GM23338 (cell line): Measurements from ENCODE around the gene ARRB1. TPM values are rescaled to one million over a fixed set of nuclear protein-coding genes. Genes with fewer than 3 reads are reported as not detected.

ENCODE experiments used
- ATAC-seq: fragments of 200-7000 bp; cut with Tn5 transposase; 3 replicates; pipeline ENCODE4 v1.9.1; 2020
- DNase-seq: peaks from one replicate; pipeline ENCODE4 v3.0.0-alpha.2; 2015; ENCODE audit warnings: low spot score
- H2AFZ ChIP-seq: fragments of 200-600 bp; sonication (generic); 2 replicates; pipeline ENCODE4 v1.8.0; 2016; ENCODE audit warnings: antibody characterized with exemption, mild to moderate bottlenecking, moderate library complexity
- H3F3A ChIP-seq: fragments of 200-600 bp; sonication (generic); replicated peaks from 2 replicates; pipeline ENCODE4 v1.8.0; 2017; ENCODE audit warnings: antibody characterized with exemption, mixed run types, low read depth
- H3K27ac ChIP-seq: fragments of 200-600 bp; sonication (generic); 2 replicates; pipeline ENCODE4 v1.6.1; 2016; ENCODE audit warnings: low read depth
- H3K27me3 ChIP-seq: fragments of 200-600 bp; sonication (generic); 2 replicates; pipeline ENCODE4 v1.8.0; 2016; ENCODE audit warnings: mild to moderate bottlenecking, mixed run types, moderate library complexity; ENCODE audit not compliant: insufficient read depth
- H3K36me3 ChIP-seq: fragments of 200-600 bp; sonication (generic); 2 replicates; pipeline ENCODE4 v1.8.0; 2016; ENCODE audit warnings: mild to moderate bottlenecking; ENCODE audit not compliant: insufficient read depth
- H3K4me1 ChIP-seq: fragments of 200-600 bp; sonication (generic); 2 replicates; pipeline ENCODE4 v1.8.0; 2016; ENCODE audit warnings: mild to moderate bottlenecking, moderate library complexity; ENCODE audit not compliant: insufficient read depth
- H3K4me2 ChIP-seq: fragments of 200-600 bp; sonication (generic); 2 replicates; pipeline ENCODE4 v1.7.1; 2017; ENCODE audit warnings: mixed run types
- H3K4me3 ChIP-seq: fragments of 200-600 bp; sonication (generic); 2 replicates; pipeline ENCODE4 v1.6.1; 2016; ENCODE audit warnings: mixed run types
- H3K79me2 ChIP-seq: fragments of 200-600 bp; sonication (generic); replicated peaks from 2 replicates; pipeline ENCODE4 v1.8.0; 2017; ENCODE audit warnings: mild to moderate bottlenecking; ENCODE audit not compliant: insufficient read depth
- H3K9me2 ChIP-seq: fragments of 200-600 bp; sonication (generic); 2 replicates; pipeline ENCODE4 v1.8.0; 2017; ENCODE audit not compliant: insufficient read depth
- H4K20me1 ChIP-seq: fragments of 200-600 bp; sonication (generic); replicated peaks from 2 replicates; pipeline ENCODE4 v1.8.0; 2017; ENCODE audit warnings: mild to moderate bottlenecking; ENCODE audit not compliant: insufficient read depth
- H3K27ac Mint-ChIP-seq: 2 replicates; pipeline ENCODE4 v1.8.0; 2020; ENCODE audit warnings: inconsistent platforms, mild to moderate bottlenecking, moderate library complexity, mixed read lengths
- H3K27me3 Mint-ChIP-seq: 3 replicates; pipeline ENCODE4 v1.8.0; 2022; ENCODE audit warnings: low read depth, mild to moderate bottlenecking, moderate library complexity, mixed read lengths, inconsistent platforms; ENCODE audit not compliant: insufficient read depth, poor library complexity
- H3K36me3 Mint-ChIP-seq: 3 replicates; pipeline ENCODE4 v1.8.0; 2021; ENCODE audit warnings: low read depth, mild to moderate bottlenecking, inconsistent platforms, moderate library complexity, mixed read lengths
- H3K4me1 Mint-ChIP-seq: 3 replicates; pipeline ENCODE4 v1.8.0; 2020; ENCODE audit warnings: mild to moderate bottlenecking, inconsistent platforms, mixed read lengths
- H3K4me3 Mint-ChIP-seq: 3 replicates; pipeline ENCODE4 v1.8.0; 2021; ENCODE audit warnings: moderate library complexity, mild to moderate bottlenecking, inconsistent platforms, mixed read lengths
- H3K9me3 Mint-ChIP-seq: 3 replicates; pipeline ENCODE4 v1.8.0; 2020; ENCODE audit warnings: moderate library complexity, mild to moderate bottlenecking, inconsistent platforms, mixed read lengths
- CREB1 ChIP-seq: fragments of 250-450 bp; sonication (Bioruptor Pico); IDR thresholded peaks from 2 replicates; pipeline ENCODE4 v1.5.0; 2020; ENCODE audit warnings: low read depth, mild to moderate bottlenecking, moderate library complexity
- EZH2 ChIP-seq: fragments of 200-600 bp; sonication (generic); IDR thresholded peaks from one replicate; pipeline ENCODE4 v1.8.0; 2017; ENCODE audit warnings: antibody characterized with exemption, mild to moderate bottlenecking, low read depth; ENCODE audit not compliant: unreplicated experiment
- EZH2phosphoT487 ChIP-seq: fragments of 200-600 bp; sonication (generic); IDR thresholded peaks from one replicate; pipeline ENCODE4 v1.8.1; 2018; ENCODE audit warnings: antibody characterized with exemption; ENCODE audit not compliant: unreplicated experiment
- JUNB ChIP-seq: IDR thresholded peaks from one replicate; pipeline ENCODE4 v1.6.1; 2016; ENCODE audit warnings: antibody characterized with exemption; ENCODE audit not compliant: unreplicated experiment
- NANOG ChIP-seq: IDR thresholded peaks from 2 replicates; pipeline ENCODE4 v1.6.1; 2016; ENCODE audit warnings: antibody characterized with exemption, borderline replicate concordance
- POLR2AphosphoS5 ChIP-seq: IDR thresholded peaks from 2 replicates; pipeline ENCODE4 v1.6.1; 2016; ENCODE audit warnings: antibody characterized with exemption, low read depth
- STAT1 ChIP-seq: IDR thresholded peaks from one replicate; pipeline ENCODE4 v1.6.1; 2016; ENCODE audit warnings: antibody characterized with exemption; ENCODE audit not compliant: unreplicated experiment
- ZNF114 ChIP-seq: fragments of 250-450 bp; sonication (Bioruptor Pico); IDR thresholded peaks from 2 replicates; pipeline ENCODE4 v1.5.0; 2020; ENCODE audit warnings: mild to moderate bottlenecking, moderate library complexity
- ZNF331 ChIP-seq: fragments of 250-450 bp; sonication (Bioruptor Pico); IDR thresholded peaks from 2 replicates; pipeline ENCODE4 v1.5.0; 2020; ENCODE audit warnings: low read depth, mild to moderate bottlenecking, moderate library complexity
- polyA plus RNA-seq: library from polyadenylated mRNA; unstranded; fragments of >200 nt; fragmentation: Nextera tagmentation; extraction: Ambion mirVana; gene quantifications from 2 replicates; pipeline ENCODE4 v1.2.1, GENCODE V29; 2016
- total RNA-seq: library from RNA; depleted of rRNA; stranded (reverse); fragments of >200 nt; shearing (Covaris generic); gene quantifications from 2 replicates; pipeline ENCODE4 v1.2.3, GENCODE V29; 2014
- TF ChIP-seq, protein P1 (sequence below), 2 experiments: fragments of 200-600 bp in 1 of 2; sonication (generic) in 1 of 2; conservative IDR thresholded peaks; 2 replicates each; pipeline versions ENCODE4 v1.5.1 to v1.6.1; 2016 to 2017; ENCODE audit warnings: antibody characterized with exemption in 2 of 2, low read depth in 2 of 2, mild to moderate bottlenecking in 2 of 2, moderate library complexity in 1 of 2
- TF ChIP-seq, protein P2 (sequence below): IDR thresholded peaks from 2 replicates; pipeline ENCODE4 v1.6.1; 2016; ENCODE audit warnings: antibody characterized with exemption
- TF ChIP-seq, protein P3 (sequence below): IDR thresholded peaks from one replicate; pipeline ENCODE4 v1.6.1; 2018; ENCODE audit warnings: antibody characterized with exemption; ENCODE audit not compliant: unreplicated experiment
- TF ChIP-seq, protein P4 (sequence below): fragments of 250-450 bp; sonication (Bioruptor Pico); IDR thresholded peaks from 2 replicates; pipeline ENCODE4 v1.5.0; 2020; ENCODE audit warnings: mild to moderate bottlenecking, moderate library complexity

The ARRB1 gene
- total and polyA plus RNA-seq, 2 experiments from 2014 or later = 6.3 to 11.1 TPM

DNA sequence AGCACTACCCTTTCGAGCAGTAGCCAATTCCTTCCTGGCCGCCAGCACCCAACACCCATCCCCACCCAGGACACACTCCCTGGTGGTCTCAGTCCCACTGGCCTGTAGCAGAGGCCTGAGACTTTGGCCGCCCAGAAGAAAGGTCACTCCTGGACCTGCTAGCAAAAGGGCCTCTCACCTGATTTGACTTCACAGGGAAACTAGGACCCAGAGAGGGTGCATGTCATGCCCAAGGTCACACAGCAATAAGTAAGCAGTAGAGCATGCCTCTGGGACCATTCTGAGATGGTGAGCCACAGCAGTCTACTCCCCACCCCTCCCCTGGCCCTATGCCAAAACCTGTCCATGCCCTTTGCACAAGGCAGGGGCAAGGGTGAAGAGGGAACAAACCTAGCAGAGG, 7.3 kb downstream of the ARRB1 start:
- Histone ChIP-seq H2AFZ (no peak overlapping the region), H3K36me3 (no peaks in the 10 kb centered on the region), H3K27me3 (no peaks in the 10 kb centered on the region), H3K4me2 (no peak overlapping the region), H3K4me1 (peaks cover 56% of the 10 kb centered on the region), H3K4me3 (no peak overlapping the region), H3K27ac (no peak overlapping the region), H4K20me1 (no peaks in the 10 kb centered on the region), H3K9me2 (no peaks in the 10 kb centered on the region), H3K79me2 (no peaks in the 10 kb centered on the region), H3F3A (0 out of 2 replicates have a peak, but pooled peaks cover 2% of the 10 kb centered on the region)
- Mint-ChIP-seq H3K36me3 (peaks cover 35% of the 10 kb centered on the region), H3K4me1 (peaks cover 92% of the 10 kb centered on the region), H3K9me3 (no peaks in the 10 kb centered on the region; the same call in 2 of the 3 replicates), H3K4me3 (no peak overlapping the region), H3K27ac (peak overlapping the region; percentile 75), H3K27me3 (peaks cover 15% of the 10 kb centered on the region)
- TF ChIP-seq NANOG (no peak), STAT1 (no peak), ZNF331 (CRISPR knock-in tag) (no peak), POLR2AphosphoS5 (no peak), CREB1 (CRISPR knock-in tag) (no peak), ZNF114 (CRISPR knock-in tag) (no peak), EZH2phosphoT487 (no peak), JUNB (no peak), EZH2 (no peak)
- TF ChIP-seq, protein P1, sequence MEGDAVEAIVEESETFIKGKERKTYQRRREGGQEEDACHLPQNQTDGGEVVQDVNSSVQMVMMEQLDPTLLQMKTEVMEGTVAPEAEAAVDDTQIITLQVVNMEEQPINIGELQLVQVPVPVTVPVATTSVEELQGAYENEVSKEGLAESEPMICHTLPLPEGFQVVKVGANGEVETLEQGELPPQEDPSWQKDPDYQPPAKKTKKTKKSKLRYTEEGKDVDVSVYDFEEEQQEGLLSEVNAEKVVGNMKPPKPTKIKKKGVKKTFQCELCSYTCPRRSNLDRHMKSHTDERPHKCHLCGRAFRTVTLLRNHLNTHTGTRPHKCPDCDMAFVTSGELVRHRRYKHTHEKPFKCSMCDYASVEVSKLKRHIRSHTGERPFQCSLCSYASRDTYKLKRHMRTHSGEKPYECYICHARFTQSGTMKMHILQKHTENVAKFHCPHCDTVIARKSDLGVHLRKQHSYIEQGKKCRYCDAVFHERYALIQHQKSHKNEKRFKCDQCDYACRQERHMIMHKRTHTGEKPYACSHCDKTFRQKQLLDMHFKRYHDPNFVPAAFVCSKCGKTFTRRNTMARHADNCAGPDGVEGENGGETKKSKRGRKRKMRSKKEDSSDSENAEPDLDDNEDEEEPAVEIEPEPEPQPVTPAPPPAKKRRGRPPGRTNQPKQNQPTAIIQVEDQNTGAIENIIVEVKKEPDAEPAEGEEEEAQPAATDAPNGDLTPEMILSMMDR (conservative IDR thresholded peaks at IDR 0.05; ENCODE audit: low read depth in 2 of 2) = no peak
- TF ChIP-seq, protein P2, sequence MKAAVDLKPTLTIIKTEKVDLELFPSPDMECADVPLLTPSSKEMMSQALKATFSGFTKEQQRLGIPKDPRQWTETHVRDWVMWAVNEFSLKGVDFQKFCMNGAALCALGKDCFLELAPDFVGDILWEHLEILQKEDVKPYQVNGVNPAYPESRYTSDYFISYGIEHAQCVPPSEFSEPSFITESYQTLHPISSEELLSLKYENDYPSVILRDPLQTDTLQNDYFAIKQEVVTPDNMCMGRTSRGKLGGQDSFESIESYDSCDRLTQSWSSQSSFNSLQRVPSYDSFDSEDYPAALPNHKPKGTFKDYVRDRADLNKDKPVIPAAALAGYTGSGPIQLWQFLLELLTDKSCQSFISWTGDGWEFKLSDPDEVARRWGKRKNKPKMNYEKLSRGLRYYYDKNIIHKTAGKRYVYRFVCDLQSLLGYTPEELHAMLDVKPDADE = no peak
- TF ChIP-seq, protein P3, sequence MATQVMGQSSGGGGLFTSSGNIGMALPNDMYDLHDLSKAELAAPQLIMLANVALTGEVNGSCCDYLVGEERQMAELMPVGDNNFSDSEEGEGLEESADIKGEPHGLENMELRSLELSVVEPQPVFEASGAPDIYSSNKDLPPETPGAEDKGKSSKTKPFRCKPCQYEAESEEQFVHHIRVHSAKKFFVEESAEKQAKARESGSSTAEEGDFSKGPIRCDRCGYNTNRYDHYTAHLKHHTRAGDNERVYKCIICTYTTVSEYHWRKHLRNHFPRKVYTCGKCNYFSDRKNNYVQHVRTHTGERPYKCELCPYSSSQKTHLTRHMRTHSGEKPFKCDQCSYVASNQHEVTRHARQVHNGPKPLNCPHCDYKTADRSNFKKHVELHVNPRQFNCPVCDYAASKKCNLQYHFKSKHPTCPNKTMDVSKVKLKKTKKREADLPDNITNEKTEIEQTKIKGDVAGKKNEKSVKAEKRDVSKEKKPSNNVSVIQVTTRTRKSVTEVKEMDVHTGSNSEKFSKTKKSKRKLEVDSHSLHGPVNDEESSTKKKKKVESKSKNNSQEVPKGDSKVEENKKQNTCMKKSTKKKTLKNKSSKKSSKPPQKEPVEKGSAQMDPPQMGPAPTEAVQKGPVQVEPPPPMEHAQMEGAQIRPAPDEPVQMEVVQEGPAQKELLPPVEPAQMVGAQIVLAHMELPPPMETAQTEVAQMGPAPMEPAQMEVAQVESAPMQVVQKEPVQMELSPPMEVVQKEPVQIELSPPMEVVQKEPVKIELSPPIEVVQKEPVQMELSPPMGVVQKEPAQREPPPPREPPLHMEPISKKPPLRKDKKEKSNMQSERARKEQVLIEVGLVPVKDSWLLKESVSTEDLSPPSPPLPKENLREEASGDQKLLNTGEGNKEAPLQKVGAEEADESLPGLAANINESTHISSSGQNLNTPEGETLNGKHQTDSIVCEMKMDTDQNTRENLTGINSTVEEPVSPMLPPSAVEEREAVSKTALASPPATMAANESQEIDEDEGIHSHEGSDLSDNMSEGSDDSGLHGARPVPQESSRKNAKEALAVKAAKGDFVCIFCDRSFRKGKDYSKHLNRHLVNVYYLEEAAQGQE = no peak
- TF ChIP-seq, protein P4, sequence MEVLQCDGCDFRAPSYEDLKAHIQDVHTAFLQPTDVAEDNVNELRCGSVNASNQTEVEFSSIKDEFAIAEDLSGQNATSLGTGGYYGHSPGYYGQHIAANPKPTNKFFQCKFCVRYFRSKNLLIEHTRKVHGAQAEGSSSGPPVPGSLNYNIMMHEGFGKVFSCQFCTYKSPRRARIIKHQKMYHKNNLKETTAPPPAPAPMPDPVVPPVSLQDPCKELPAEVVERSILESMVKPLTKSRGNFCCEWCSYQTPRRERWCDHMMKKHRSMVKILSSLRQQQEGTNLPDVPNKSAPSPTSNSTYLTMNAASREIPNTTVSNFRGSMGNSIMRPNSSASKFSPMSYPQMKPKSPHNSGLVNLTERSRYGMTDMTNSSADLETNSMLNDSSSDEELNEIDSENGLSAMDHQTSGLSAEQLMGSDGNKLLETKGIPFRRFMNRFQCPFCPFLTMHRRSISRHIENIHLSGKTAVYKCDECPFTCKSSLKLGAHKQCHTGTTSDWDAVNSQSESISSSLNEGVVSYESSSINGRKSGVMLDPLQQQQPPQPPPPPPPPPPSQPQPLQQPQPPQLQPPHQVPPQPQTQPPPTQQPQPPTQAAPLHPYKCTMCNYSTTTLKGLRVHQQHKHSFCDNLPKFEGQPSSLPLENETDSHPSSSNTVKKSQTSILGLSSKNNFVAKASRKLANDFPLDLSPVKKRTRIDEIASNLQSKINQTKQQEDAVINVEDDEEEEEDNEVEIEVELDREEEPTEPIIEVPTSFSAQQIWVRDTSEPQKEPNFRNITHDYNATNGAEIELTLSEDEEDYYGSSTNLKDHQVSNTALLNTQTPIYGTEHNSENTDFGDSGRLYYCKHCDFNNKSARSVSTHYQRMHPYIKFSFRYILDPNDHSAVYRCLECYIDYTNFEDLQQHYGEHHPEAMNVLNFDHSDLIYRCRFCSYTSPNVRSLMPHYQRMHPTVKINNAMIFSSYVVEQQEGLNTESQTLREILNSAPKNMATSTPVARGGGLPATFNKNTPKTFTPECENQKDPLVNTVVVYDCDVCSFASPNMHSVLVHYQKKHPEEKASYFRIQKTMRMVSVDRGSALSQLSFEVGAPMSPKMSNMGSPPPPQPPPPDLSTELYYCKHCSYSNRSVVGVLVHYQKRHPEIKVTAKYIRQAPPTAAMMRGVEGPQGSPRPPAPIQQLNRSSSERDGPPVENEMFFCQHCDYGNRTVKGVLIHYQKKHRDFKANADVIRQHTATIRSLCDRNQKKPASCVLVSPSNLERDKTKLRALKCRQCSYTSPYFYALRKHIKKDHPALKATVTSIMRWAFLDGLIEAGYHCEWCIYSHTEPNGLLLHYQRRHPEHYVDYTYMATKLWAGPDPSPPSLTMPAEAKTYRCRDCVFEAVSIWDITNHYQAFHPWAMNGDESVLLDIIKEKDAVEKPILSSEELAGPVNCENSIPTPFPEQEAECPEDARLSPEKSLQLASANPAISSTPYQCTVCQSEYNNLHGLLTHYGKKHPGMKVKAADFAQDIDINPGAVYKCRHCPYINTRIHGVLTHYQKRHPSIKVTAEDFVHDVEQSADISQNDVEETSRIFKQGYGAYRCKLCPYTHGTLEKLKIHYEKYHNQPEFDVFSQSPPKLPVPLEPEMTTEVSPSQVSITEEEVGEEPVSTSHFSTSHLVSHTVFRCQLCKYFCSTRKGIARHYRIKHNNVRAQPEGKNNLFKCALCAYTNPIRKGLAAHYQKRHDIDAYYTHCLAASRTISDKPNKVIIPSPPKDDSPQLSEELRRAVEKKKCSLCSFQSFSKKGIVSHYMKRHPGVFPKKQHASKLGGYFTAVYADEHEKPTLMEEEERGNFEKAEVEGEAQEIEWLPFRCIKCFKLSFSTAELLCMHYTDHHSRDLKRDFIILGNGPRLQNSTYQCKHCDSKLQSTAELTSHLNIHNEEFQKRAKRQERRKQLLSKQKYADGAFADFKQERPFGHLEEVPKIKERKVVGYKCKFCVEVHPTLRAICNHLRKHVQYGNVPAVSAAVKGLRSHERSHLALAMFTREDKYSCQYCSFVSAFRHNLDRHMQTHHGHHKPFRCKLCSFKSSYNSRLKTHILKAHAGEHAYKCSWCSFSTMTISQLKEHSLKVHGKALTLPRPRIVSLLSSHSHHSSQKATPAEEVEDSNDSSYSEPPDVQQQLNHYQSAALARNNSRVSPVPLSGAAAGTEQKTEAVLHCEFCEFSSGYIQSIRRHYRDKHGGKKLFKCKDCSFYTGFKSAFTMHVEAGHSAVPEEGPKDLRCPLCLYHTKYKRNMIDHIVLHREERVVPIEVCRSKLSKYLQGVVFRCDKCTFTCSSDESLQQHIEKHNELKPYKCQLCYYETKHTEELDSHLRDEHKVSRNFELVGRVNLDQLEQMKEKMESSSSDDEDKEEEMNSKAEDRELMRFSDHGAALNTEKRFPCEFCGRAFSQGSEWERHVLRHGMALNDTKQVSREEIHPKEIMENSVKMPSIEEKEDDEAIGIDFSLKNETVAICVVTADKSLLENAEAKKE (CRISPR knock-in tag) = no peak
- no peak for ATAC-seq
- DNase-seq = no peak
